Neural crest cell (in vitro differentiated cells): Measurements from ENCODE around the gene SMYD5. TPM values are rescaled to one million over a fixed set of nuclear protein-coding genes. Genes with fewer than 3 reads are reported as not detected.

Source experiments
- DNase-seq: peaks from one replicate; pipeline ENCODE4 v3.0.0; 2021; ENCODE audit warnings: low read depth, mixed read lengths, low spot score
- H3K27ac Mint-ChIP-seq: one replicate; pipeline ENCODE4 v1.8.0; 2021; ENCODE audit warnings: mild to moderate bottlenecking, mixed read lengths; ENCODE audit not compliant: unreplicated experiment
- H3K27me3 Mint-ChIP-seq: 2 replicates; pipeline ENCODE4 v1.8.0; 2021; ENCODE audit warnings: low read depth, mild to moderate bottlenecking, mixed read lengths
- H3K36me3 Mint-ChIP-seq: 2 replicates; pipeline ENCODE4 v1.8.0; 2021; ENCODE audit warnings: low read depth, mild to moderate bottlenecking, mixed read lengths
- H3K4me1 Mint-ChIP-seq: 2 replicates; pipeline ENCODE4 v1.8.0; 2021; ENCODE audit warnings: mixed read lengths
- H3K4me3 Mint-ChIP-seq: one replicate; pipeline ENCODE4 v1.8.0; 2021; ENCODE audit warnings: mild to moderate bottlenecking, mixed read lengths
- H3K9me3 Mint-ChIP-seq: 2 replicates; pipeline ENCODE4 v1.8.0; 2021; ENCODE audit warnings: mixed read lengths
- CTCF ChIP-seq: fragments of 200-600 bp; sonication (generic); conservative IDR thresholded peaks from 2 replicates; pipeline ENCODE4 v1.5.0; 2021; ENCODE audit warnings: antibody characterized with exemption, mild to moderate bottlenecking
- total RNA-seq: library from RNA; stranded (reverse); gene quantifications from 2 replicates; pipeline ENCODE4 v1.2.1, GENCODE V29; 2021

Gene SMYD5
- total RNA-seq, 1 donor from 2014 or later: 33.7 TPM

DNA sequence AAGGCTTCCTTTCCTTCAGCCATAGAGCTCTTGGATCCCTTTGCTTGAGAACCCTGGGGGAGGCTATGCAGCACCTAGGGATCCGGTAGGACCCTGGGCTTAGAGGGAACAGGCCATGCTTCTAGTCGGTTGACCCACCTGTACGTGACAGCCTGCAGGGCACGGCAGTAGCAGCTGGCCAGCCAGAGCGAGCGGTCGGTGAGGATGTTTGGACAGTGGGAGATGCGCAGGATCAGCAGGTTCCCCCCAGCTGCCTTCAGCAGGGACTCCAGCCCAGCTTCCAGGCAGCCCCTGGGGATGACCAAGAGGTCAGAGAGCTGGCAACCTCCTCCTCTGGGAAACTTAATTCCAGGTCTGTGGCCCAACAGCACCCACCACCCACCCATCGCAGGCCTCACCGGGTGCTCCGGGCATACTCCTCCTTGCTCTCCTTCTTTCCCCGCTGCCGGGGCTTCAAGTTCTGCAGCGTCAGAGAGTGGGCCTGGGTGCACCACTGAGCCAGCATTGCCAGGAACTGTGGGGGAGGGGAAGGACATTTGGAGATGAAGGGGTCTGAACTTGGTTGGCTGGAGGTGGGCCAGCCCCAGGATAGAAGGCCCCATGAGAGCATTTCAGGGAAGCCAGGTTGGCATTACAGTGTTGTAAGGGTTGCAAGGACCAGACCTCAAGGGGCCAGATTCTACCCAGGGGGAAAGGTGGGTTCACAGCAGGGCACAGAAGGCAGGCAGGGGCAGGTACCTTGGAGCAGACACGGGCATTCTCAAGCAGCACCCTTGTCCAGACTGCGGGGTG, 49.7 kb downstream of the SMYD5 start:
- DNase-seq: no peak
- TF ChIP-seq CTCF: no peak
- Mint-ChIP-seq H3K27me3 (peaks cover 25% of the 10 kb centered on the region), H3K36me3 (peaks cover 9% of the 10 kb centered on the region), H3K9me3 (no peaks in the 10 kb centered on the region), H3K27ac (no peak overlapping the region), H3K4me1 (peaks cover 7% of the 10 kb centered on the region), H3K4me3 (no peak overlapping the region)

DNA sequence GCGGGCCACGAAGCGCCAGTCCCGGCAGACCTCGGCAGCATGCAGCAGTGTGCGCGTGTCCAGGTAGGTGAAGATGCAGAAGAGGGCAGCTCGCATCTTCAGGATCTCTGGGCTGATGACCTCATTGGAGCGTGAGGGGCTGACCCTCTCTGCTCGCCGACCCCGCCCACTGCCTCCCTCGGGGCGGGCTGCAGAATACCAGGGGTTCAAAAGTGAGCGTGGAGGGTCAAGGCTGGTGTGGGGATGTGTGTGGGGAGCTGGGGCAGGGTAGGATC, 50.2 kb downstream of the SMYD5 start:
- Mint-ChIP-seq H3K27me3 (peaks cover 29% of the 10 kb centered on the region), H3K4me3 (no peak overlapping the region), H3K4me1 (peaks cover 7% of the 10 kb centered on the region), H3K9me3 (no peaks in the 10 kb centered on the region), H3K27ac (no peak overlapping the region), H3K36me3 (peaks cover 9% of the 10 kb centered on the region)
- DNase-seq: no peak
- no peak for TF ChIP-seq CTCF

DNA sequence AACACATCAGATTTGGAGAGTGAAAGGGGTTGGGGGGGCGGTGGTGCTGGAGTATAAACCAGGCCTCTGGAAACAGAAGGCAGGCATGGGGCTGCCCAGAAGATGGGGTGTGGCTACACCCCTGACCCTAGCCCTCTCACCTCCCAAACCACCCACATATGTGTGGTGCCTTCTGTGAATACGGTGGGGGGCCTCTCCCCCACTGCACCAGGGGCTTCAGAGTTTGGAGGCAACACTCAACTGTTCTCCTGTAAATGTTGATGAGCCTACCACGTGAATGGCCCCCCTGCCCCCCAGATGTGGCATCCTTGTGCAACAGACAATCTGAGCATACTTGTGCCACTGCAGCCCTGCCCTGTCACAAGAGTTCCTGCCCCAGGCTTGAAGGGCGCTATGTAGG, 50.7 kb downstream of the SMYD5 start:
- H3K27me3 Mint-ChIP-seq: peaks cover 31% of the 10 kb centered on the region
- H3K27ac Mint-ChIP-seq: no peak overlapping the region
- H3K9me3 Mint-ChIP-seq: no peaks in the 10 kb centered on the region
- peaks cover 7% of the 10 kb centered on the region for H3K4me1 Mint-ChIP-seq
- peaks cover 9% of the 10 kb centered on the region for H3K36me3 Mint-ChIP-seq
- no peak for TF ChIP-seq CTCF
- H3K4me3 Mint-ChIP-seq: no peak overlapping the region
- no peak for DNase-seq

GRCh38 chr2:73265298-73266060, 51.4 kb downstream of the SMYD5 start:
- Mint-ChIP-seq H3K36me3 (peaks cover 9% of the 10 kb centered on the region), H3K4me1 (peaks cover 7% of the 10 kb centered on the region), H3K4me3 (no peak overlapping the region), H3K9me3 (no peaks in the 10 kb centered on the region), H3K27me3 (peaks cover 38% of the 10 kb centered on the region), H3K27ac (no peak overlapping the region)
- no peak for DNase-seq
- no peak for TF ChIP-seq CTCF

GRCh38 chr2:73266061-73266901, 52.2 kb downstream of the SMYD5 start:
- H3K36me3 Mint-ChIP-seq: peaks cover 9% of the 10 kb centered on the region
- peaks cover 7% of the 10 kb centered on the region for H3K4me1 Mint-ChIP-seq
- no peaks in the 10 kb centered on the region for H3K9me3 Mint-ChIP-seq
- H3K27me3 Mint-ChIP-seq: peaks cover 46% of the 10 kb centered on the region
- no peak overlapping the region for H3K27ac Mint-ChIP-seq
- no peak for DNase-seq
- no peak overlapping the region for H3K4me3 Mint-ChIP-seq
- TF ChIP-seq CTCF: no peak
